NOMO-1 treated with DMSO at 0.1 percent for 48 hours (cell line): ENCODE data around the gene EIF4E2.

Experiments used
- DNase-seq: peaks from one replicate; lab custom pipeline; 2025; ENCODE audit not compliant: unreplicated experiment; lab: John Stamatoyannopoulos, UW

The EIF4E2 gene

GRCh38 chr2:232550354-232551249, at the start of gene EIF4E2, which contains the start of gene TIGD1:
Gene EIF4E2, plus strand, starts transcription at chr2:232550689. Its CDS starts 36 bp downstream, at chr2:232550725.
Gene TIGD1, minus strand, starts transcription at chr2:232550557. Its CDS starts 675 bp downstream, at chr2:232549882.
- peak; percentile 91 for DNase-seq

GRCh38 chr2:232501331-232501771, 49.1 kb upstream of the EIF4E2 start:
- no peak for DNase-seq

- no peak for DNase-seq
Measured at GRCh38 chr2:232501794-232502390, 48.6 kb upstream of the EIF4E2 start.

GRCh38 chr2:232502511-232502910, 48.0 kb upstream of the EIF4E2 start:
- DNase-seq, result no peak

GRCh38 chr2:232502911-232503808, 47.3 kb upstream of the EIF4E2 start:
- no peak for DNase-seq

GRCh38 chr2:232503809-232504323, 46.6 kb upstream of the EIF4E2 start:
- DNase-seq, result no peak

- DNase-seq, result no peak
Measured at GRCh38 chr2:232504438-232504837, 46.1 kb upstream of the EIF4E2 start.

- DNase-seq, result no peak
Measured at GRCh38 chr2:232505856-232506255, 44.6 kb upstream of the EIF4E2 start.

GRCh38 chr2:232506709-232507108, 43.8 kb upstream of the EIF4E2 start:
- DNase-seq, result no peak

GRCh38 chr2:232508251-232508650, 42.2 kb upstream of the EIF4E2 start:
- no peak for DNase-seq

GRCh38 chr2:232511336-232511890, 39.1 kb upstream of the EIF4E2 start:
- no peak for DNase-seq

GRCh38 chr2:232512602-232513001, 37.9 kb upstream of the EIF4E2 start:
- no peak for DNase-seq

- no peak for DNase-seq
Measured at GRCh38 chr2:232513353-232513752, 37.1 kb upstream of the EIF4E2 start.

GRCh38 chr2:232515639-232516038, 34.9 kb upstream of the EIF4E2 start:
- DNase-seq, result no peak

GRCh38 chr2:232516551-232516950, 33.9 kb upstream of the EIF4E2 start:
- no peak for DNase-seq

- no peak for DNase-seq
Measured at GRCh38 chr2:232518844-232519243, 31.6 kb upstream of the EIF4E2 start.

GRCh38 chr2:232519581-232520438, 30.7 kb upstream of the EIF4E2 start, which contains the start of gene PRSS56:
Gene PRSS56, plus strand, starts transcription at chr2:232520388. Its CDS starts 211 bp downstream, at chr2:232520599.
- no peak for DNase-seq

GRCh38 chr2:232520489-232520888, 30.0 kb upstream of the EIF4E2 start:
- DNase-seq, result no peak

GRCh38 chr2:232521098-232521497, 29.4 kb upstream of the EIF4E2 start:
- no peak for DNase-seq
